GM11168 (cell line): Measurements from ENCODE around the gene ANKFN1.
"Not testable (repeated sequence)": the region's sequence is repeated elsewhere in the genome, so short reads cannot be mapped to it uniquely, and the experiment has no call there.

Experiments
- in situ Hi-C: fragments of 300-500 bp; cut with MboI; formaldehyde crosslinking; loops from one replicate; pipeline ENCODE4 v1.12.0; 2022; ENCODE audit warnings: low sequenced_read_pairs; ENCODE audit not compliant: unreplicated experiment

Gene ANKFN1

DNA sequence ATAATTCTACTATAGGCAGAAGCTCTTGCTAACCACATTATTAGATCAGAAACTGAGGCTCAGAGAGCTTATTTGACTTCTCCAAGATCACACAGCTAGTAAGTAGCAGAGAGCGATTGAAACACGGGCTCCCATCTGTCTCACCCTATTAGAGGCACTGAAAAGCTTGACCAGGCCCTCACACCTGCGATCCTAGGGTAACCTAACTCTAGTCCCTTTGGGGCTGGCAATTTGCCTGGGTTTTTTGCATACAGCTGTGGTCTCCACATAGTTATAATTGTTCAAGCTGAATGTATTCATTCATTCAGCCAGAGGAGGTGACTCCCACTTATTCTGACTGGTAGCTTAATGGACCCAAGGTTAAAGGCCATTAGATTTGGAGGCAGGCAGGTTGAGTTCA lies 121.2 kb downstream of the ANKFN1 start:
- in situ Hi-C loops = no loop called here

- in situ Hi-C loops = no loop called here
Observed at GRCh38 chr17:56284482-56284881, 131.2 kb downstream of the ANKFN1 start.

- in situ Hi-C loops = not testable (repeated sequence)
Observed at GRCh38 chr17:56288786-56289185, 135.5 kb downstream of the ANKFN1 start.

- in situ Hi-C loops = no loop called here
Observed at GRCh38 chr17:56289321-56289720, 136.0 kb downstream of the ANKFN1 start.

DNA sequence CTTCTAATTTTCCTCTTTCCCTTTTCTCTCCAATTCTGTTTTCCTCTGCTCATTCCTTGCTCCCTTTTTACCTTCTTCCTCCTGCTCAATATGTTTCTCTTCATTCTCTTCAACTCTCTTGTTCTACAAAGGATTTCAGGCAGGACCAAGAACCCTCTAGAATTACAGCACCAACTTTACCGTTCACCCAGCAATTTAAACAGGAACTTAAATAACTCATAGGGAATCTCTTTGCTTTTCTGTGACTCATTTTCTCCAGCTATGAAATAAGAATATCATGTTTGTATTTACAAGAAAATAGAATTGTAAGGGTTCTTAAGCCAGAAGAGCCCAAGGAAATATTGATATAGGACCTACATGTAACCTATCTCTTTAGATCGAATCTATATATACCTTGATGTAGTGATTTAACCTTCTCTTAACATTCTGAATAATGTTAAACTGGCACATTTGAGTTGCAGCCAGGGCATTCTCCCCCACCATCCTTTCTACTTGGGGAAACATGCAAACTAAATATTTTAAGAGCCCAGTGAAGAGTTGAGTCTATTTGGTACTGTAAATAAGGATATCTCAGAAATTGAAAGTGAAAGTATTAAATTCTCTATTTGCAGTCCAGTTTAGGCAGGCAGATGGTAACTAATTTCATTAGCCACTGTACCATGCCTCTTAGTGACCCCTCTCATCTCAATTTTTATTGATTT lies 137.0 kb downstream of the ANKFN1 start:
- in situ Hi-C loops = no loop called here

- in situ Hi-C loops = no loop called here
Observed at GRCh38 chr17:56290802-56291118, 137.5 kb downstream of the ANKFN1 start.

DNA sequence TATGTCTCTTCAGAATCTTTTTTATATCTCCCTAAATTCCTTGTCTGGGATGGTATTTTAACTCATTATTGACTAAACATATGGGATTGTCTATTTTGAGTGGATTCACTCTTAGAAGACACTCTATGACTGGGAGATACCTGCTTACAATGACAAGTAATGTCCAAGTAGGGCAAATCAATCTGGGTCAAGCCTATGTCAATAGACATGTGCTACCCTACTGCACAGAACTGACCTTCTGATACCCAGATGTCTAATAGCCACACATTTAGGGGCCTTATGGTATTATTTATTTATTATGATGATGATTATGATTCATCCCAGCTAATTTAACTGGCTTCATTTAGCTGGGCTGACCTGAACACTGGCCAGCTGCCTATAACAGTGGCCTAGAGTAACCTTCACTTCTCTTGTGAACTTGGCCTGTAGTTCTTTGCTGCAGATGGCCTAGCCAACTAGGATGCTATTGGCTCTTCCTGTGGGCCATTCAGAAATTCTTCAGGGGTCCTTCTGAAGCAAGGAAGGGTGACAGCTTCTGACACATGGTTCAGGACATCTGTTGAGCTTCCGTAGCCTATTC lies 138.0 kb downstream of the ANKFN1 start:
- in situ Hi-C loops = no loop called here

DNA sequence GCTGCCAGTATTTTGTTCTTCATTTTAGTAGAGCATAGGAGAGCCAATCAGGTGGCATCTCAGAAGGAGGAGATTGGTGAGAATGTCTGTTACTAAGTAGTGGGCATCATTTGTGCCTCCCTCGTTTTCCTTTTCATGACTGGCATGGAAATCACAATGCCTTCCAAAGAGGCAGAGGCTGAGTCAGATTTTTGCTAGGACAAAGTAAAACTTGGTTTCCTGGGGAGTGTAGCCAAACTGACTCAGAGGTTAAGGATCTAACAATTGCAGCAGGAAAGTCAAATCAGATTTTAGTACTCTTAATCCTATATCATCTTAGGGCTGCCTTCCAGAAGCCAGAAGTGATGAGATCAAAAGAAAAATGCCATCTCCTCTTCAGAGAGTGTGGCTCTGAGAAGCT lies 138.7 kb downstream of the ANKFN1 start:
- in situ Hi-C loops = no loop called here

DNA sequence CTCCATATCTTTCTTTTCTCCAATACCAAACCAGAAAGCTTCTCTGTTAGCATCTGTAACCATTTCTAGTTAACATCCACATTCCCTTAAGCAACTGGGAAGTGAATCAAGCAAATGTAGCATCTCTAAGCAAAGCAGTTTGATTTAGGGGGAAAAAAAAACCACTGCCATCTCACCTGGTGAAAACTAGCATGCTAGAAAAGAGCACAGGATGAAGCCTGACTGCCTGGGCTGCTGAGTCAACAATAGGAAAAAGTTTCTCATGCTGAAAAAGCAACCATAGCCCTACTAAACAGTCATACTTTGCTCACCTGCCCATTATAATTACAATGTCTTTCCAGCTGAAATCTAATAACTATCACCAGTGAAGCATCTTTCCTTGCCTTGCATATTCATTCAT lies 139.3 kb downstream of the ANKFN1 start:
- in situ Hi-C loops = no loop called here

GRCh38 chr17:56297184-56297583 lies 143.9 kb downstream of the ANKFN1 start:
- in situ Hi-C loops = no loop called here

DNA sequence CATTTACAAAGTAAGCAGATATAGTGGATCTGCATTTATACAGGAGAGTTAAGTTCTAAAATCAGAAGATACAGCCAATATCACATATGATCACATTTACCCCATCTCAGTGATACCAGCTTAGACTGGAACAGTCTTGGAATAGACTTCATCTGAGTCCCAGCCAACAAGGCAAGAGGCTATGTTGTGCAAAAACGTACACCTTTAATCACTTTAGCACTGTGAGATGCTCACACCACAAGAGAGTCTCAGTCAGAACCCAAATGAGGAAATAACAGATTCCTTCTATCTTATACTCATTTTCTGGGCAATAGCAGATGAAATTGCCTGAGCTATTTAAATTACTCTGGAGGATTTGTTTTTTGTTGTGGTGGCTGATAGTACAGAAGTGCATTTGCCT lies 145.6 kb downstream of the ANKFN1 start:
- in situ Hi-C loops = no loop called here

DNA sequence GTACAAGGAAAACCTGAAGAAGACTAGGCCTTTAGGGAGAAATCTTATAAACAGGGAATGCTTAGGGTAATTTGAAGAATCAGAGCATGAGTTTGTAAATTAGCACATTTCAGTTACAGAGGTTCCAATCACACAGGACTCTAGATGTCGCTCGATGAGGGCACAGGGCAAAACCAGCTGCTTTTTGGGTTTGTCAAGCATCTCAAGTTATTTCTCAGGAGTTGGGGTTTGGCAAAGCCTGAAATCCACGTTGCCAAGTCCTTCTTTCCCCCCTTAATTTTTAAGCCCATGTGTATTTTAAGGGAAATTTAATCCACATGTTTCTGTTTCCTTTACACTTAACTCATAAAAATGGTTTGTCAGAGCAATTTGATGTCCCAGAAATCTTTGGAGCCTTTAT lies 146.9 kb downstream of the ANKFN1 start:
- in situ Hi-C loops = no loop called here

DNA sequence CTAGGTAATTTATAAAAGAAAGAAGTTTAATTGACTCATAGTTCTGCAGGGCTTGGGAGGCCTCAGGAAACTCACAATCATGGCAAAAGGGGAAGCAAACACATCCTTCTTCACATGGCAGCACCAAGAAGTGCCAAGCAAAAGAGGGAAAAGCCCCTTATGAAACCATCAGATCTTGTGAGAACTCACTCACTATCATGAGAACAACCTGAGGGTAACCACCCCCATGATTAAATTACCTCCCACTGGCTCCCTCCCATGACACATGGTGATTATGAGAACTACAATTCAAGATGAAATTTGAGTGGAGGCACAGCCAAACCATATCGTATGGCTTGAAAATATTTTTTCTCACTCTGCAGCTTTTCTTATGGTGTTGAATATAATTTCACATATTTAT lies 151.7 kb downstream of the ANKFN1 start:
- in situ Hi-C loops = no loop called here

- in situ Hi-C loops = no loop called here
Observed at GRCh38 chr17:56309897-56310296, 156.6 kb downstream of the ANKFN1 start.

GRCh38 chr17:56310782-56311181 lies 157.5 kb downstream of the ANKFN1 start:
- in situ Hi-C loops = no loop called here

DNA sequence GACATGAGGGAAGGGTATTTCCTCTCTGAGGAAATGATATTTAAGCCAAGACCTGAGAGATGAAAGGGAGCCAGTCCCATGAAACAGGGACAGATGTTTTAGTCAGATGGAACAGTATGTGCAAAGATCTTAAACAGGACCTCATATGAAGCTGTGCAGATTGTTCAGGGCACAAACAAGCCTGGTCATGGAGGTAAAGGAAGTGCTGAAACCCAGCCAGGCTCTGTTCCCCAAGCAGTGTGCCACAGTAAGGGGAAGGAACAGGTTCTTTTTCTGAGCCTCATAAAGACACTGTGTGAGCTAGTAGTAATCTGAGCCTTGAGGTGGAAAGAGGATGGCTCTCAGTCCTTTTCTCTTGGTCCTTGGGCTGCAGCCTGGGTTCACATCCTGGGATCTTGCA lies 159.9 kb downstream of the ANKFN1 start:
- in situ Hi-C loops = no loop called here

DNA sequence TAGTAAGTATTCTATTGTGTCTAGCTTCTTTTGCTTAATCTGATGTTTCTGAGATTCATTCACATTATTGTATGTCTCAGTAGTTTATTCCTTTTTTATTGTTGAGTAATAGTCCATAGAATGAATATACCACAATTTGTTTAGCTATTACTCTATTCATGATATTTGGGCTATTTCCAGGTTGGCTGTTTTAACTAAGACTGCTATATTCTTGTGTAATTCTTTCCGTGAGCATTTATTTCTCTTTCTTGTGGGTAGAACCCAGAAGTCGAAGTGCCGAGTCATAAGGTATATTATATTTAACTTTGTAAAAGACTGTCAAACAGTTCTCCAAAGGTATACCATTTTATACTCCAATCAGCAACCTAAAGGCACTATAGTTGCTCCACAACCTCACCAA lies 160.8 kb downstream of the ANKFN1 start:
- in situ Hi-C loops = no loop called here

DNA sequence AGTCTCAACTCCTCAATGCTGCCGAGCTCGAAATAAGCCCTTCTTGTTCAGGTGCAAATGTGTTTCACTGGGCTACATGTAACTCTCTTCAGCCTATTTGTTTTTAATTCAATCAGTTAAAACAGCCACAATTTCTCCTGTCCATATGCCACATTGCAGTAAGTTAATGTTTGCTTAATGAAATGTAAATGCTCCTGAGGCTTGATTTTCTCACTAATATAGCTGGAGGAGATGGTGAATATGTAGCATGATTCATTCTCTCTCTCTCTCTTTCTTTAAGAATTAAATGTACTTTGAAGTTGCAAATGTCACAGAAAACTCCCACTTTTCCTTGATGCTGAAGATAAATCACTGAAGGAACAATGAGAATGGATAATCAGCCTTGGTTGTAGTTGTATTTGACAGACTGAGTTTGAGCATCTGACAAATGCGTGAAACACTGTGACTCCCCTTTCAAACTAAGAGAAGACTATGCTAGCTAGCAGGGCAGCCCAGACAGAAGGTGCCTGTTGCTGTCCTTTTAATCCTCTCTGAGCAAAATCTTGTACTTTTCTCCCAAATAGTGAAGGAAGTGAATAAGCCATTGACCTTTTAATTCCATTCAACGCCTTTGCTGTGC lies 161.8 kb downstream of the ANKFN1 start:
- in situ Hi-C loops = no loop called here

- in situ Hi-C loops = no loop called here
Observed at GRCh38 chr17:56316604-56317003, 163.3 kb downstream of the ANKFN1 start.

GRCh38 chr17:56317351-56318208 lies 164.3 kb downstream of the ANKFN1 start:
- in situ Hi-C loops = no loop called here

DNA sequence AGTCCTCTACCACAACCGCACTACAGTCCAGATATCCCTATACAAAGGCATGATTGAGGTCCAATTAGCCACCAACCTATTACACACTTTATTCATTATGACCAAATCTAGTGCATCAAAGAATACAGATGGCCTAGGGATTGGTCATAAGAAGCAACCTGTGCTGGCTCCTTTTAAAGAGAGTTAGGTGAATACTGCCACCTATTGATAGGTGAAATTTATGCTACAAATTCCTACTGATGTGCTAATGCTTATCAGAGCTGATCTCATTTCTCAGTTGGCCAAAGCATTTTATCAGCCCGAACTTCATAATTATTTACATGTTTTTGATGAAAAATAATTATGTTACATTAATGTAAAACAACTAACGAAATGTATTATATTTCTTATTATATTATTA lies 166.3 kb downstream of the ANKFN1 start:
- in situ Hi-C loops = no loop called here
